AG04449 (cell line): ENCODE results near the gene SMIM24.

Experiments
- CTCF ChIA-PET: fragments of 350-600 bp; formaldehyde crosslinking; extraction: SDS; loops from one replicate; lab custom pipeline; 2021; ENCODE audit warnings: antibody characterized with exemption; lab: Yijun Ruan, JAX
- POLR2A ChIA-PET: fragments of 400-600, 350-600 bp; formaldehyde crosslinking; extraction: SDS; loops from one replicate; lab custom pipeline; 2020; ENCODE audit warnings: antibody characterized with exemption, inconsistent platforms; lab: Yijun Ruan, JAX
- DNase-seq: peaks from one replicate; pipeline ENCODE4 v3.0.0-alpha.2; 2010; ENCODE audit warnings: low read depth, low spot score
- H3K4me3 ChIP-seq: 2 replicates; pipeline ENCODE4 v1.5.1; 2011; ENCODE audit warnings: low read depth, mild to moderate bottlenecking, control low read depth, low read length
- CTCF ChIP-seq: IDR thresholded peaks from one replicate; pipeline ENCODE4 v1.5.1; 2011; ENCODE audit warnings: mild to moderate bottlenecking, moderate library complexity, low read length, control low read depth, inconsistent platforms; ENCODE audit not compliant: insufficient read depth; ENCODE audit errors: missing control alignments

SMIM24 gene

GRCh38 chr19:3442487-3443071, 37.7 kb downstream of the SMIM24 start:
- ChIA-PET CTCF (interaction anchor here (1.3 to 1.4 kb wide), 2 partner anchors 13 to 27 kb away, joined by 4 to 10 read pairs; no protein-coding TSS in a partner anchor), POLR2A (no interaction called here)
- TF ChIP-seq CTCF, result no peak
- DNase-seq, result no peak
- H3K4me3 ChIP-seq, result no peak overlapping the region

- DNase-seq, result no peak
- POLR2A ChIA-PET, result no interaction called here
- no peak for TF ChIP-seq CTCF
- H3K4me3 ChIP-seq, result no peak overlapping the region
- CTCF ChIA-PET, result interaction anchor here (0.8 to 2.7 kb wide), 4 partner anchors 11 to 31 kb away, joined by 3 to 8 read pairs (median 6); no protein-coding TSS in a partner anchor
Observed at GRCh38 chr19:3441986-3442329, 38.4 kb downstream of the SMIM24 start.

GRCh38 chr19:3441089-3441985, 39.0 kb downstream of the SMIM24 start:
- DNase-seq, result no peak

GRCh38 chr19:3440082-3440481, 40.2 kb downstream of the SMIM24 start:
- POLR2A ChIA-PET, result no interaction called here
- TF ChIP-seq CTCF, result peak; percentile 28
- CTCF ChIA-PET, result interaction anchor here (1.0 to 2.7 kb wide), 3 partner anchors 10 to 33 kb away, joined by 5 to 8 read pairs (median 8); no protein-coding TSS in a partner anchor
- DNase-seq, result no peak
- no peak overlapping the region for H3K4me3 ChIP-seq

More at GRCh38 chr19:3441089-3441985, 39.0 kb downstream of the SMIM24 start:
- ChIA-PET POLR2A (no interaction called here), CTCF (interaction anchor here (0.8 to 2.7 kb wide), 4 partner anchors 10 to 31 kb away, joined by 3 to 8 read pairs (median 6); no protein-coding TSS in a partner anchor)
- TF ChIP-seq CTCF, result no peak
- H3K4me3 ChIP-seq, result no peak overlapping the region

- ChIA-PET POLR2A (interaction anchor here (0.5 kb wide), 1 partner anchor 63 kb away, joined by 3 read pairs; no protein-coding TSS in a partner anchor), CTCF (no interaction called here)
- TF ChIP-seq CTCF, result no peak
- H3K4me3 ChIP-seq, result peak overlapping the region; percentile 58
- peak; percentile 47 for DNase-seq
Observed at GRCh38 chr19:3434630-3435553, 45.4 kb downstream of the SMIM24 start.
